Measurements from ENCODE around the gene SUGCT. TPM values are rescaled to one million over a fixed set of nuclear protein-coding genes. Genes with fewer than 3 reads are reported as not detected.

The SUGCT gene
- total RNA-seq, 1 donor from 2014 or later = 7.1 TPM

- Mint-ChIP-seq H3K4me3 (no peak overlapping the region), H3K36me3 (peaks cover 3% of the 10 kb centered on the region), H3K4me1 (ENCODE audit: unreplicated experiment) (no peaks in the 10 kb centered on the region), H3K9me3 (peaks cover 29% of the 10 kb centered on the region), H3K27ac (no peak overlapping the region), H3K27me3 (no peaks in the 10 kb centered on the region)
- no peak for TF ChIP-seq CTCF (conservative IDR thresholded peaks at IDR 0.05)
- DNase-seq (ENCODE audit: extremely low spot score, unreplicated experiment) = no peak
These were observed 756.4 kb downstream of the SUGCT start for GRCh38 chr7:40891232-40891631.

GRCh38 chr7:40899151-40899550 lies 764.3 kb downstream of the SUGCT start:
- H3K4me3 Mint-ChIP-seq = no peak overlapping the region
- H3K27ac Mint-ChIP-seq = no peak overlapping the region
- no peaks in the 10 kb centered on the region for H3K27me3 Mint-ChIP-seq
- peaks cover 5% of the 10 kb centered on the region for H3K4me1 Mint-ChIP-seq (ENCODE audit: unreplicated experiment)
- H3K9me3 Mint-ChIP-seq = peaks cover 8% of the 10 kb centered on the region
- no peaks in the 10 kb centered on the region for H3K36me3 Mint-ChIP-seq
- no peak for DNase-seq (ENCODE audit: extremely low spot score, unreplicated experiment)
- TF ChIP-seq CTCF (conservative IDR thresholded peaks at IDR 0.05) = no peak

GRCh38 chr7:40899636-40900507 lies 765.1 kb downstream of the SUGCT start:
- DNase-seq (ENCODE audit: extremely low spot score, unreplicated experiment) = no peak
- H3K36me3 Mint-ChIP-seq = no peaks in the 10 kb centered on the region
- no peaks in the 10 kb centered on the region for H3K27me3 Mint-ChIP-seq
- H3K27ac Mint-ChIP-seq = no peak overlapping the region
- peaks cover 7% of the 10 kb centered on the region for H3K9me3 Mint-ChIP-seq
- no peak for TF ChIP-seq CTCF (conservative IDR thresholded peaks at IDR 0.05)
- H3K4me1 Mint-ChIP-seq (ENCODE audit: unreplicated experiment) = peaks cover 5% of the 10 kb centered on the region
- no peak overlapping the region for H3K4me3 Mint-ChIP-seq

- Mint-ChIP-seq H3K27me3 (no peaks in the 10 kb centered on the region), H3K27ac (no peak overlapping the region)
These were observed 769.1 kb downstream of the SUGCT start for GRCh38 chr7:40903872-40904271.

GRCh38 chr7:40907286-40907685 lies 772.5 kb downstream of the SUGCT start:
- DNase-seq (ENCODE audit: extremely low spot score, unreplicated experiment) = no peak
- Mint-ChIP-seq H3K27ac (no peak overlapping the region), H3K4me1 (ENCODE audit: unreplicated experiment) (peaks cover 9% of the 10 kb centered on the region), H3K36me3 (no peaks in the 10 kb centered on the region), H3K27me3 (no peaks in the 10 kb centered on the region), H3K9me3 (no peaks in the 10 kb centered on the region), H3K4me3 (no peak overlapping the region)
- TF ChIP-seq CTCF (conservative IDR thresholded peaks at IDR 0.05) = no peak

More at GRCh38 chr7:40903872-40904271, 769.1 kb downstream of the SUGCT start:
- no peak for TF ChIP-seq CTCF (conservative IDR thresholded peaks at IDR 0.05)
- Mint-ChIP-seq H3K4me3 (no peak overlapping the region), H3K9me3 (no peaks in the 10 kb centered on the region), H3K4me1 (ENCODE audit: unreplicated experiment) (peaks cover 5% of the 10 kb centered on the region), H3K36me3 (no peaks in the 10 kb centered on the region)
- DNase-seq (ENCODE audit: extremely low spot score, unreplicated experiment) = no peak

All from type B pancreatic cell (in vitro differentiated cells).